PC-3 (cell line): ENCODE measurements around the gene GBX1.

Experiments used
- EZH2 ChIP-seq: fragments of 300-600 bp; sonication (generic); IDR thresholded peaks from one replicate; pipeline ENCODE4 v1.6.1; 2017; ENCODE audit warnings: antibody characterized with exemption, mild to moderate bottlenecking, low read length; ENCODE audit not compliant: unreplicated experiment
- TF ChIP-seq, protein P1 (sequence below): fragments of 300-600 bp; sonication (generic); conservative IDR thresholded peaks from 2 replicates; pipeline ENCODE4 v1.5.1; 2017; ENCODE audit warnings: antibody characterized with exemption, low read depth, mild to moderate bottlenecking, low read length

DNA sequence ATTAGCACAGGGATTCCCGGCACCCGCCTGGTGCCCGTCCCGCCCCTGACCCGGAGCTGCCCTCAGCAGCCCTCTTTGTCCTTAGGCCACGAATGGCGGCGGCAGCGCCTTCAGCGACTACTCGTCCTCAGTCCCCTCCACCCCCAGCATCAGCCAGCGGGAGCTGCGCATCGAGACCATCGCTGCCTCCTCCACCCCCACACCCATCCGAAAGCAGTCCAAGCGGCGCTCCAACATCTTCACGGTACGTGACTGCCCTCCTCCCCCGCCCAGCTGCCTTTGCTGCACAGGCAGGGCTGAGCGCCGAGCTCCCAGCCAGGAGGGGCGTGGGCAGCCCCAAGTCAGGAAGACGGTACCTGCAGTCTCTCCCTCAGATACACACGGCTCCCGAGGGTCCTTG, 47.6 kb downstream of the GBX1 start:
- TF ChIP-seq, protein P1, sequence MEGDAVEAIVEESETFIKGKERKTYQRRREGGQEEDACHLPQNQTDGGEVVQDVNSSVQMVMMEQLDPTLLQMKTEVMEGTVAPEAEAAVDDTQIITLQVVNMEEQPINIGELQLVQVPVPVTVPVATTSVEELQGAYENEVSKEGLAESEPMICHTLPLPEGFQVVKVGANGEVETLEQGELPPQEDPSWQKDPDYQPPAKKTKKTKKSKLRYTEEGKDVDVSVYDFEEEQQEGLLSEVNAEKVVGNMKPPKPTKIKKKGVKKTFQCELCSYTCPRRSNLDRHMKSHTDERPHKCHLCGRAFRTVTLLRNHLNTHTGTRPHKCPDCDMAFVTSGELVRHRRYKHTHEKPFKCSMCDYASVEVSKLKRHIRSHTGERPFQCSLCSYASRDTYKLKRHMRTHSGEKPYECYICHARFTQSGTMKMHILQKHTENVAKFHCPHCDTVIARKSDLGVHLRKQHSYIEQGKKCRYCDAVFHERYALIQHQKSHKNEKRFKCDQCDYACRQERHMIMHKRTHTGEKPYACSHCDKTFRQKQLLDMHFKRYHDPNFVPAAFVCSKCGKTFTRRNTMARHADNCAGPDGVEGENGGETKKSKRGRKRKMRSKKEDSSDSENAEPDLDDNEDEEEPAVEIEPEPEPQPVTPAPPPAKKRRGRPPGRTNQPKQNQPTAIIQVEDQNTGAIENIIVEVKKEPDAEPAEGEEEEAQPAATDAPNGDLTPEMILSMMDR: no peak
- TF ChIP-seq EZH2: no peak
